H1 (cell line): Measurements from ENCODE around the gene DPM3. TPM values are rescaled to one million over a fixed set of nuclear protein-coding genes. Genes with fewer than 3 reads are reported as not detected.

Source experiments
- CTCF ChIA-PET: fragments of 300-600 bp; sonication (Branson Sonifier 250); formaldehyde crosslinking; loops from one replicate; lab custom pipeline; 2021; ENCODE audit not compliant: partially characterized antibody; lab: Charles Lee
- POLR2A ChIA-PET: fragments of 300-600 bp; sonication (Branson Sonifier 250); formaldehyde crosslinking; loops from one replicate; lab custom pipeline; 2021; ENCODE audit warnings: inconsistent platforms; ENCODE audit not compliant: partially characterized antibody; lab: Charles Lee
- DNase-seq, 2 experiments: peaks; one replicate each; pipeline versions ENCODE4 v3.0.0 to v3.0.0-alpha.2; 2010 to 2022; ENCODE audit warnings: low spot score in 2 of 2, low read depth in 1 of 2, mixed read lengths in 1 of 2
- FAIRE-seq: peaks from 2 replicates; lab custom pipeline; 2011; peaks lifted over from hg19 to GRCh38; lab: Jason Lieb, UNC
- H2AFZ ChIP-seq: 2 replicates; pipeline ENCODE4 v1.8.1; 2012; ENCODE audit warnings: low read length, inconsistent platforms
- H2AK5ac ChIP-seq: 2 replicates; pipeline ENCODE4 v1.6.1; 2013; ENCODE audit warnings: low read depth, low read length
- H2BK120ac ChIP-seq: replicated peaks from 2 replicates; pipeline ENCODE3; 2013; ENCODE audit warnings: low read depth, low read length, inconsistent platforms
- H2BK12ac ChIP-seq: 2 replicates; pipeline ENCODE4 v1.6.1; 2013; ENCODE audit warnings: low read depth, low read length
- H2BK15ac ChIP-seq: 2 replicates; pipeline ENCODE4 v1.6.1; 2013; ENCODE audit warnings: low read length
- H2BK20ac ChIP-seq: 2 replicates; pipeline ENCODE4 v1.6.1; 2013; ENCODE audit warnings: low read length
- H2BK5ac ChIP-seq: 2 replicates; pipeline ENCODE4 v1.6.1; 2013; ENCODE audit warnings: low read depth, low read length
- H3K14ac ChIP-seq: 2 replicates; pipeline ENCODE4 v1.6.1; 2013; ENCODE audit warnings: inconsistent platforms; ENCODE audit not compliant: insufficient read length
- H3K18ac ChIP-seq: 2 replicates; pipeline ENCODE4 v1.6.1; 2013; ENCODE audit warnings: low read length; ENCODE audit errors: extremely low read depth
- H3K23ac ChIP-seq: 2 replicates; pipeline ENCODE4 v1.6.1; 2013; ENCODE audit warnings: inconsistent platforms; ENCODE audit not compliant: insufficient read length
- H3K23me2 ChIP-seq: 2 replicates; pipeline ENCODE4 v1.6.1; 2013; ENCODE audit warnings: low read depth, low read length
- H3K27ac ChIP-seq: 2 replicates; pipeline ENCODE4 v1.6.1; 2011; ENCODE audit warnings: low read depth, low read length, inconsistent platforms
- H3K27me3 ChIP-seq, 4 experiments: replicated peaks in 1 of 4; 1 replicate in 1 of 4; 2 replicates in 3 of 4; pipeline versions ENCODE4 v1.6.1 to v1.8.1; 2011 to 2013; ENCODE audit warnings: low read length in 3 of 4, mild to moderate bottlenecking in 3 of 4, inconsistent platforms in 2 of 4, mixed read lengths in 2 of 4, moderate library complexity in 1 of 4; ENCODE audit not compliant: control insufficient read depth in 3 of 4, insufficient read depth in 3 of 4; ENCODE audit errors: extremely low read depth in 1 of 4
- H3K36me3 ChIP-seq, 4 experiments: 2 replicates each; pipeline versions ENCODE4 v1.6.1 to v1.8.1; 2011 to 2013; ENCODE audit warnings: mild to moderate bottlenecking in 4 of 4, low read length in 3 of 4, moderate library complexity in 2 of 4, control low read depth in 1 of 4, inconsistent platforms in 1 of 4; ENCODE audit not compliant: insufficient read depth in 4 of 4, control insufficient read depth in 2 of 4
- H3K4ac ChIP-seq: replicated peaks from 2 replicates; pipeline ENCODE3; 2013; ENCODE audit warnings: low read length, low read depth, mixed read lengths, inconsistent platforms; ENCODE audit not compliant: insufficient read length
- H3K4me1 ChIP-seq, 4 experiments: replicated peaks in 1 of 4; 1 replicate in 1 of 4; 2 replicates in 3 of 4; pipeline versions ENCODE4 v1.6.1 to v1.8.1; 2011 to 2013; ENCODE audit warnings: low read length in 3 of 4, inconsistent platforms in 2 of 4, mixed read lengths in 1 of 4; ENCODE audit not compliant: insufficient read depth in 4 of 4, control insufficient read depth in 3 of 4
- H3K4me2 ChIP-seq, 2 experiments: 2 replicates each; pipeline versions ENCODE4 v1.6.1 to v1.8.1; 2011 to 2013; ENCODE audit warnings: low read depth in 2 of 2, low read length in 2 of 2, control low read depth in 1 of 2, inconsistent platforms in 1 of 2, mild to moderate bottlenecking in 1 of 2; ENCODE audit not compliant: insufficient read depth in 1 of 2
- H3K4me3 ChIP-seq, 4 experiments: fragments of 200-600, 300-600 bp in 1 of 4; sonication (generic), shearing (Covaris generic), sonication (Bioruptor Twin) in 1 of 4; 2 replicates each; pipeline versions ENCODE4 v1.5.1 to v1.8.1; 2011 to 2016; ENCODE audit warnings: low read length in 4 of 4, low read depth in 3 of 4, control low read depth in 2 of 4, inconsistent platforms in 2 of 4, mild to moderate bottlenecking in 2 of 4, mixed read lengths in 1 of 4, moderate library complexity in 1 of 4; ENCODE audit not compliant: insufficient read depth in 2 of 4; ENCODE audit errors: extremely low read depth in 1 of 4
- H3K56ac ChIP-seq: replicated peaks from 2 replicates; pipeline ENCODE3; 2013; ENCODE audit warnings: low read depth, mild to moderate bottlenecking, mixed read lengths, low read length, inconsistent platforms; ENCODE audit not compliant: insufficient read length
- H3K79me1 ChIP-seq: 2 replicates; pipeline ENCODE4 v1.6.1; 2013; ENCODE audit warnings: low read depth, low read length, control low read depth
- H3K79me2 ChIP-seq, 2 experiments: 2 replicates each; pipeline versions ENCODE4 v1.6.1 to v1.8.1; 2012 to 2013; ENCODE audit warnings: low read length in 2 of 2, mild to moderate bottlenecking in 2 of 2, inconsistent platforms in 1 of 2; ENCODE audit not compliant: insufficient read depth in 2 of 2, control insufficient read depth in 1 of 2
- H3K9ac ChIP-seq, 4 experiments: replicated peaks in 1 of 4; 1 replicate in 1 of 4; 2 replicates in 3 of 4; pipeline versions ENCODE4 v1.6.1 to v1.8.1; 2011 to 2013; ENCODE audit warnings: low read depth in 3 of 4, low read length in 3 of 4, control low read depth in 2 of 4, mild to moderate bottlenecking in 2 of 4, moderate library complexity in 2 of 4, inconsistent platforms in 1 of 4; ENCODE audit errors: extremely low read depth in 1 of 4
- H3K9me3 ChIP-seq, 2 experiments: 2 replicates each; pipeline versions ENCODE4 v1.6.1 to v1.8.1; 2012 to 2013; ENCODE audit warnings: mild to moderate bottlenecking in 2 of 2, moderate library complexity in 2 of 2, control low read depth in 1 of 2, inconsistent platforms in 1 of 2, low read depth in 1 of 2, low read length in 1 of 2, mixed read lengths in 1 of 2; ENCODE audit not compliant: insufficient read depth in 2 of 2
- H4K20me1 ChIP-seq, 2 experiments: replicated peaks in 1 of 2; 2 replicates each; pipeline versions ENCODE3 to v1.8.1; 2011 to 2013; ENCODE audit warnings: inconsistent platforms in 2 of 2, low read length in 2 of 2, mild to moderate bottlenecking in 1 of 2; ENCODE audit not compliant: insufficient read depth in 2 of 2, control insufficient read depth in 1 of 2
- H4K5ac ChIP-seq: 2 replicates; pipeline ENCODE4 v1.6.1; 2013; ENCODE audit warnings: low read length, low read depth, mixed read lengths, inconsistent platforms; ENCODE audit not compliant: insufficient read length
- H4K8ac ChIP-seq: 2 replicates; pipeline ENCODE4 v1.8.0; 2013; ENCODE audit warnings: mild to moderate bottlenecking, moderate library complexity, low read length, inconsistent platforms; ENCODE audit not compliant: insufficient read depth; ENCODE audit errors: extremely low read depth
- H4K91ac ChIP-seq: replicated peaks from 2 replicates; pipeline ENCODE3; 2013; ENCODE audit warnings: low read length, mixed read lengths, inconsistent platforms; ENCODE audit not compliant: insufficient read length
- BCL11A ChIP-seq, 2 experiments: IDR thresholded peaks; one replicate each; pipeline ENCODE4 v1.6.1; 2011; ENCODE audit warnings: low read depth in 2 of 2, low read length in 2 of 2, mild to moderate bottlenecking in 2 of 2
- BRCA1 ChIP-seq: IDR thresholded peaks from 2 replicates; pipeline ENCODE4 v1.6.1; 2012; ENCODE audit warnings: low read depth, low read length, improper control_type of control experiment
- CBX8 ChIP-seq: fragments of 300-800, 300-1000 bp; sonication (generic); IDR thresholded peaks from 2 replicates; pipeline ENCODE4 v1.7.1; 2016; ENCODE audit warnings: low read depth, low read length, borderline replicate concordance
- CHD1 ChIP-seq: IDR thresholded peaks from 2 replicates; pipeline ENCODE4 v1.6.1; 2012; ENCODE audit warnings: low read depth, low read length, improper control_type of control experiment
- CTBP2 ChIP-seq: IDR thresholded peaks from 2 replicates; pipeline ENCODE4 v1.7.0; 2011; ENCODE audit warnings: borderline replicate concordance, mild to moderate bottlenecking, moderate library complexity, mixed read lengths, low read length; ENCODE audit not compliant: insufficient read depth, insufficient read length
- EGR1 ChIP-seq: IDR thresholded peaks from 2 replicates; pipeline ENCODE4 v1.6.1; 2011; ENCODE audit warnings: low read depth, low read length, borderline replicate concordance
- EZH2 ChIP-seq: fragments of 200-600 bp; sonication (generic); IDR thresholded peaks from 2 replicates; pipeline ENCODE4 v1.7.1; 2012; ENCODE audit warnings: low read depth, mild to moderate bottlenecking, moderate library complexity, low read length, inconsistent platforms; ENCODE audit not compliant: severe bottlenecking
- KDM4A ChIP-seq: IDR thresholded peaks from one replicate; pipeline ENCODE4 v1.7.1; 2012; ENCODE audit warnings: low read depth, mild to moderate bottlenecking, moderate library complexity, low read length, inconsistent platforms; ENCODE audit not compliant: severe bottlenecking
- MAFK ChIP-seq: IDR thresholded peaks from 2 replicates; pipeline ENCODE4 v1.6.1; 2012; ENCODE audit warnings: low read depth, mild to moderate bottlenecking, improper control_type of control experiment, low read length
- POLR2AphosphoS5 ChIP-seq: IDR thresholded peaks from 2 replicates; pipeline ENCODE4 v1.6.1; 2011; ENCODE audit warnings: low read depth, low read length
- SIX5 ChIP-seq: IDR thresholded peaks from 2 replicates; pipeline ENCODE4 v1.6.1; 2011; ENCODE audit warnings: mild to moderate bottlenecking, low read depth, low read length
- SUZ12 ChIP-seq: fragments of 200-600 bp; sonication (generic); IDR thresholded peaks from 2 replicates; pipeline ENCODE4 v1.6.1; 2012; ENCODE audit warnings: mild to moderate bottlenecking, inconsistent platforms, low read length, moderate library complexity, mixed read lengths
- TBP ChIP-seq: IDR thresholded peaks from 2 replicates; pipeline ENCODE4 v1.6.1; 2011; ENCODE audit warnings: low read depth, low read length, improper control_type of control experiment
- TEAD4 ChIP-seq: IDR thresholded peaks from 2 replicates; pipeline ENCODE4 v1.6.1; 2012; ENCODE audit warnings: low read depth, low read length, inconsistent platforms, mixed read lengths
- WGBS, 2 experiments: shearing (Covaris generic) in 1 of 2; methylation state at CpG; one replicate each; pipeline versions ENCODE4 v1.1.6 to v1.1.7; 2013 to 2015; ENCODE audit warnings: low lambda C conversion rate in 2 of 2, mixed read lengths in 2 of 2, inconsistent platforms in 1 of 2, low coverage in 1 of 2, missing lambda C conversion rate in 1 of 2; ENCODE audit not compliant: insufficient replicate concordance in 2 of 2, insufficient coverage in 1 of 2, insufficient read length in 1 of 2; ENCODE audit errors: extremely low coverage in 1 of 2, missing lambda C conversion rate in 1 of 2; 5-methylcytosine and 5-hydroxymethylcytosine counted together
- polyA plus RNA-seq, 7 experiments: library from polyadenylated mRNA; depleted of rRNA in 3 of 7; stranded (reverse) in 5 of 7; unstranded in 2 of 7; fragments of >200 nt in 5 of 7; fragments of 200-250 nt in 2 of 7; gene quantifications; 1 replicate in 5 of 7; 2 replicates in 1 of 7; 4 replicates in 1 of 7; pipeline versions ENCODE4 v1.2.1 to v1.2.3, GENCODE V29; 2011 to 2013; ENCODE audit warnings: missing spikeins in 2 of 7, mixed read lengths in 2 of 7
- total RNA-seq: library from RNA; stranded (reverse); fragmentation: NEBNext Ultra II Directional; extraction: Animal tissue kit (Norgen Biotek cat#: 25700); gene quantifications from 2 replicates; pipeline ENCODE4 v1.2.1, GENCODE V29; 2021
- TF ChIP-seq, protein P1 (sequence below): IDR thresholded peaks from 2 replicates; pipeline ENCODE4 v1.6.1; 2012; ENCODE audit warnings: inconsistent platforms

The DPM3 gene
- total and polyA plus RNA-seq, 2 of the 8 experiments (the other 6 are each of a cell fraction or from before 2014, with no cell fraction given), result 44.8 to 227 TPM

DNA sequence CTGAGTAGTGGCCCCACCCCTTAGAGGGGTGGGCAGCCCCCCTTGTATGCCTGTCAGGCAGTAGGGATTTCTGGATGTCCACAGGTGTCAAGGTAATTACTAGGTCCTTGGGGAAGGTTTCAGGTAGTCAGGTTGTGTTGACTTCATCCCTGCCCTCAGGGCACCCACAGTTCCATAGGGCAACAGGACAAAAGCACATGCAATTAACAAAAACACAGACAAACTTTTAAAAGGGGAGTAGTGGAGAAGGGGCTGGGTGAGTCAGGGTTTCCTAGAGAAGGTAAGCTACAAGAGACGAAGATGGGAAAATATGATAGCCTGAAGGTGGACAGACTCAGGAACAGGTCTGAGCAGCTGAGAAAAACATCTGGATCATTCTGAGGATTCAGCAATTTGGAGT, 18.7 kb upstream of the DPM3 start:
- DNase-seq (no peak), FAIRE-seq (no peak)
- Histone ChIP-seq H4K8ac (no peak overlapping the region), H3K9ac (no peak overlapping the region), H3K4me2 (no peak overlapping the region), H4K91ac (no peak overlapping the region), H4K5ac (no peak overlapping the region), H3K4me3 (no peak overlapping the region), H2BK5ac (no peak overlapping the region), H2AFZ (no peak overlapping the region), H2AK5ac (no peak overlapping the region), H3K79me2 (no peaks in the 10 kb centered on the region), H3K23me2 (no peaks in the 10 kb centered on the region; the same call in 1 of the 2 replicates), H2BK20ac (no peak overlapping the region), H3K36me3 (no peaks in the 10 kb centered on the region), H3K23ac (no peak overlapping the region), H3K27ac (no peak overlapping the region), H3K27me3 (no peaks in the 10 kb centered on the region), H3K4ac (no peak overlapping the region), H2BK120ac (no peak overlapping the region), H3K14ac (no peak overlapping the region), H3K79me1 (no peaks in the 10 kb centered on the region), H3K4me1 (no peaks in the 10 kb centered on the region), H3K56ac (no peak overlapping the region), H2BK12ac (no peak overlapping the region), H3K18ac (no peak overlapping the region), H2BK15ac (no peak overlapping the region), H3K9me3 (no peaks in the 10 kb centered on the region), H4K20me1 (no peaks in the 10 kb centered on the region)
- 77% methylated on average over 1 of the region's 1 CpG; no CpG with 5 or more reads in 1 of the 2 experiments for WGBS, 2 experiments
- POLR2A ChIA-PET, result no interaction called here
- CTCF ChIA-PET, result interaction anchor here (0.6 to 2.5 kb wide), 5 partner anchors 8 to 74 kb away, joined by 3 to 11 read pairs (median 4); no protein-coding TSS in a partner anchor
- TF ChIP-seq CTBP2 (no peak), BCL11A (IDR thresholded peaks at IDR 0.05; ENCODE audit: low read depth in 2 of 2, low read length in 2 of 2) (no peak), TEAD4 (no peak), CBX8 (no peak), EZH2 (no peak), EGR1 (no peak), BRCA1 (no peak), MAFK (no peak), KDM4A (no peak), SIX5 (no peak), CHD1 (no peak), TBP (no peak), POLR2AphosphoS5 (no peak), SUZ12 (no peak)
- TF ChIP-seq, protein P1, sequence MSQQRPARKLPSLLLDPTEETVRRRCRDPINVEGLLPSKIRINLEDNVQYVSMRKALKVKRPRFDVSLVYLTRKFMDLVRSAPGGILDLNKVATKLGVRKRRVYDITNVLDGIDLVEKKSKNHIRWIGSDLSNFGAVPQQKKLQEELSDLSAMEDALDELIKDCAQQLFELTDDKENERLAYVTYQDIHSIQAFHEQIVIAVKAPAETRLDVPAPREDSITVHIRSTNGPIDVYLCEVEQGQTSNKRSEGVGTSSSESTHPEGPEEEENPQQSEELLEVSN, result no peak
